Stimulated activated CD4-positive, alpha-beta T cell treated with anti-CD3 and anti-CD28 coated beads, Interleukin-4, amount 100 ng/mL, for 4 hours (primary cell): ENCODE results near the gene ACP2.
"Not testable (repeated sequence)": the region's sequence is repeated elsewhere in the genome, so short reads cannot be mapped to it uniquely, and the experiment has no call there.

Experiments used
- DNase-seq, 2 experiments: peaks; one replicate each; pipeline ENCODE4 v3.0.0-alpha.2; 2020

Gene ACP2

DNA sequence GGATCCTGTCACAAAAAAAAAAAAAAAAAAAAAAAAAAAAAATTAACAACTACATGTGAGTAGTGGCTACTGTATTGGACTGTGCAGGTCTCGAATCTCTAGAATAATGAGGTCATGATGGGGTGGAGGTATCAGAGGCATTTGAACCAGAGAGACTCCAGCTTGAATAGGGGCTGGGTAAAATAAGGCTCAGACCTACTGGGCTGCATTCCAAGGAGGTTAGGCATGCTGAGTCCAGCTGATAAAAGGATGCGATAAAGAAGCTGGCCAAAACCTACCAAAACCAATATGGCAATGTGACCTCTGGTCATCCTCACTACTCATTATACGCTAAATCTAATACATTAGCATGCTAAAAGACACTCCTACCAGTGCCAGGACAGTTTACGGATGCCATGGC is 56.5 kb downstream of the ACP2 start:
- no peak for DNase-seq

DNA sequence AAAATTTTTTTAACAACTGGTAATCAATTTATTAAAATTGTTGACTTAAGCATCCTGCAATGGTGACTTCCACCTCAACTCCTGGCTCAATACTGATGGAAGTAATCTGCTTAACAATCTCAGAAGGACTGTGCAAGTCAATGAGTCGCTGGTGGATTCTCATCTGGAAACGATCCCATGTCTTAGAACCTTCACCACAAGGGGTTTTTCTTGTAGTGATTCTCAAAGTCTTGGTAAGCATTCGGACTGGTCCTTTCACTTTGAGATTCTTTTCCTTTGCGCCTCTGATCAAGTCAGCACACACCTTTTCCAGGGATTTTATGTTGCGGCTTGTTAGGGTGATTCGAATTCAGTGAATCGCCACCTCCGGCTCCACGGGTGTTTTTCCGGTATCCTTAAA is 57.5 kb downstream of the ACP2 start:
- not testable (repeated sequence) for DNase-seq
